Fibroblast of pulmonary artery (primary cell): ENCODE results near the gene SLC35F4.
"Not testable (repeated sequence)": the region's sequence is repeated elsewhere in the genome, so short reads cannot be mapped to it uniquely, and the experiment has no call there.

Source experiments
- DNase-seq: peaks from one replicate; pipeline ENCODE4 v3.0.0-alpha.2; 2010; ENCODE audit warnings: low read depth
- H3K4me3 ChIP-seq: replicated peaks from 2 replicates; pipeline ENCODE4 v1.5.1; 2011; ENCODE audit warnings: low read depth, mild to moderate bottlenecking, control low read depth, low read length, moderate library complexity
- TF ChIP-seq, protein P1 (sequence below): IDR thresholded peaks from 2 replicates; pipeline ENCODE4 v1.5.1; 2011; ENCODE audit warnings: mild to moderate bottlenecking, control low read depth, low read length, inconsistent platforms; ENCODE audit errors: missing control alignments

SLC35F4 gene

DNA sequence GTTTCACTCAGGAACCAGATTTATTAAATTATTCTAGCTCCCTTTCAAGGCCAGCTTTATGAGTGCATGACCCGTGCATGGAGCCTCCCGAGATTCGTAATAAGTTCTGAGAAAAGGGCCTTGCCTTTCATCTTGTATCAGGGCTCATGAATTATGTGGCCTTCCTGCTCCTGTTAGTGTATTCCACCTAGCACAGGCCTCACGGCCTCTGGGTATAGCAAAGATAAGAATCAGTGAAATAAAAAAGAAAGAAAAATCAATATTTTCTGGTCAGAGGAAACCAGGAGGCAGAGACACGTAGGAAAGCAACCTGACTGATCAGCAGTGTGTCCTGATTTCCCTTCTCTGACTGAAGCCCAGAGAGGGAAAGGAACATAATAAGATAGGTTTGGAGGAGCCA lies 111.4 kb downstream of the SLC35F4 start:
- no peak for DNase-seq
- TF ChIP-seq, protein P1, sequence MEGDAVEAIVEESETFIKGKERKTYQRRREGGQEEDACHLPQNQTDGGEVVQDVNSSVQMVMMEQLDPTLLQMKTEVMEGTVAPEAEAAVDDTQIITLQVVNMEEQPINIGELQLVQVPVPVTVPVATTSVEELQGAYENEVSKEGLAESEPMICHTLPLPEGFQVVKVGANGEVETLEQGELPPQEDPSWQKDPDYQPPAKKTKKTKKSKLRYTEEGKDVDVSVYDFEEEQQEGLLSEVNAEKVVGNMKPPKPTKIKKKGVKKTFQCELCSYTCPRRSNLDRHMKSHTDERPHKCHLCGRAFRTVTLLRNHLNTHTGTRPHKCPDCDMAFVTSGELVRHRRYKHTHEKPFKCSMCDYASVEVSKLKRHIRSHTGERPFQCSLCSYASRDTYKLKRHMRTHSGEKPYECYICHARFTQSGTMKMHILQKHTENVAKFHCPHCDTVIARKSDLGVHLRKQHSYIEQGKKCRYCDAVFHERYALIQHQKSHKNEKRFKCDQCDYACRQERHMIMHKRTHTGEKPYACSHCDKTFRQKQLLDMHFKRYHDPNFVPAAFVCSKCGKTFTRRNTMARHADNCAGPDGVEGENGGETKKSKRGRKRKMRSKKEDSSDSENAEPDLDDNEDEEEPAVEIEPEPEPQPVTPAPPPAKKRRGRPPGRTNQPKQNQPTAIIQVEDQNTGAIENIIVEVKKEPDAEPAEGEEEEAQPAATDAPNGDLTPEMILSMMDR: no peak
- no peak overlapping the region for H3K4me3 ChIP-seq

DNA sequence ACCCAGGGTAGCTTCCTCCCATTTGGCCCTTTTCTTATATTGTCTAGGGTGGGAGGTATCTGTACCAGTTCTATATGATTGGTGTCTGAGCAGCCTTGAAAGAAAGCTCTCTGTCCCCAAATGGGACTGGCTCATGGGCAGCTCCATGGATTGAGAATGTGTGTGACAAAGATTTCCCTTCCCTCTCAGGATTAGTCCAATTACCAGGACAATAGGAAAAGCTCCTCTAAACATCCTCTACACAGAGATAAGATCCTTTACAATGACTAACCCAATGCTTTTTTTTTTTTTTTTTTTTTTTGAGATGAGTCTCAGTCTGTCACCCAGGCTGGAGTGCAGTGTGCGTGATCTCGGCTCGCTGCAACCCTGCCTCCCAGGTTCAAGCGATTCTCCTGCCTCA lies 112.1 kb downstream of the SLC35F4 start:
- TF ChIP-seq, protein P1: no peak
- no peak for DNase-seq

DNA sequence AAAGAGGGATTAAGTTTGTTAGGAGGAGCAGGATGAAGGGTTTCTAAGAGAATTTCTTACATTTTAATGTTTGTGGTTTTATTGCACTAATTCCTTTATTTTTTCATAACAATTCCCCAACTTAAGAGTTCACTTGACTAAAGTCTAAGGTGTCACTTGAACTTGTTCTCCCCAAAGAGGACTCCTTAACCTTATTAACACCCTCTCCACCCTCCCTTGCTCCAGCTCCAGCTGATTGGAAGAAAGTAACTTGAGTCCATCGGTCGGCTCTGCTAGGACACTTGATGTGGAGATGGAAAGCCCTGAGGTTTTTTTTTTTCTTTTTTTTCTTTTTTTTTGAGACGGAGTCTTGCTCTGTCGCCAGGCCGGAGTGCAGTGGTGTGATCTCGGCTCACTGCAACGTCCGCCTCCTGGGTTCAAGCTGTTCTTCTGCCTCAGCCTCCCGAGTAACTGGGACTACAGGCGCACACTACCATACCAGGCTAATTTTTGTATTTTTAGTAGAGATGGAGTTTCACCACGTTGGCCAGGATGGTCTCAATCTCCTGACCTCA lies 113.7 kb downstream of the SLC35F4 start:
- not testable (repeated sequence) for DNase-seq, H3K4me3 ChIP-seq

More for the DNA sequence above, 112.1 kb downstream of the SLC35F4 start:
- no peak overlapping the region for H3K4me3 ChIP-seq

DNA sequence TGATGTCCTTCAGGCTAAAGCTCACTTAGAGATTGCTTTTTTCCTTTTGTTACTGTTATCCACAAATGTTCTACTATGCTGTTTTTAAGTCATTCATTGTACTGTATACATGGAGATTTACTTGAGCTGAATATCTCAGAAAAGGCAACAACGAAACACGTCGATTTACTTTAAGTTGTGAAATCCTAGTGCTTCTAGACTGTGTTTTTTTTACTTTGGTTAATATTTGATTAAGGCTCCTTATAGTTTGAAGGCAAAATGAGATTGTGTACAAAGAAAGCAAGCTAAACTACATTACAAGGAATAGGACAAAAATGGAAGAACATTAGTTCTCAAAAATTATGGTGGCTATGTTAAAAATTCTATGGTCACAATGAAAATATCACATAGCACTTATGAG lies 114.5 kb downstream of the SLC35F4 start:
- TF ChIP-seq, protein P1: no peak
- H3K4me3 ChIP-seq: no peak overlapping the region
- no peak for DNase-seq

DNA sequence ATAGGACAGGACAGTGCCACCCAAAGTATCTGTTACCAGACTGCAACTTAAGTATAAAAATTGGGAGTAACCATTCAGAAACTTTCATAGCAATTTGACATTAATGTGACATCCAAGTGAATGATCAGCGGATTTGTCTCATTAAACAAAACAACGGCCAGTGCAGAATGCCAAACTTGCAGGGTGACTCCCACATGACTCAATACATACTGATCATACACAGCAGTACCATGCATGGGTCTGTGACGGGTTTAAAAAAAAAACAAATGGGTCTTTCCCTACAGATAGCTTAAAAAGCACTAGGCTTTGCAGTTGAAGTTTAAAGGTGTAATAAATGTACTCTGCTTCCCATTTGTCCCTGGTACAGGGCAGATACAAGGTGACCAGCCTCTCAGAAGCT lies 116.6 kb downstream of the SLC35F4 start:
- peak; percentile 53 for DNase-seq
- H3K4me3 ChIP-seq: no peak overlapping the region
- TF ChIP-seq, protein P1: no peak

DNA sequence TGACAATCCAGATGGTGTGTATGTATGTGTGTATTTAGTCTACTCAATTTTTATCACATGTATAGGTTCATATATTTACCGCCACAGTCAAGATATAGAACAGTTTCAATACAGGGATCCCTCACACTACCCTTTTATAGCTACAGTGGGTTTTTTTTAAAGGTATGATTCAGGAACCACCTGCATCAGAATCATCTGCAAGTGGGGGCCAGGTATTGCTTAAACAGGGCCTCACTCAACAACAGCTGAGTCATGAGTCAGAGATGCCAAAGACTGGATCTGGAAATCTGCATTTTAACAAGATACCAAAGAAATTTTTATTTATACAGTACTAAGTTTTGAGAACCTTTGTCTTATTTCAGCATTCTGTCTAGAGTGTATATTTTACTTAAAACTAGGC lies 117.6 kb downstream of the SLC35F4 start:
- no peak overlapping the region for H3K4me3 ChIP-seq
- TF ChIP-seq, protein P1: no peak
- peak; percentile 3 for DNase-seq

DNA sequence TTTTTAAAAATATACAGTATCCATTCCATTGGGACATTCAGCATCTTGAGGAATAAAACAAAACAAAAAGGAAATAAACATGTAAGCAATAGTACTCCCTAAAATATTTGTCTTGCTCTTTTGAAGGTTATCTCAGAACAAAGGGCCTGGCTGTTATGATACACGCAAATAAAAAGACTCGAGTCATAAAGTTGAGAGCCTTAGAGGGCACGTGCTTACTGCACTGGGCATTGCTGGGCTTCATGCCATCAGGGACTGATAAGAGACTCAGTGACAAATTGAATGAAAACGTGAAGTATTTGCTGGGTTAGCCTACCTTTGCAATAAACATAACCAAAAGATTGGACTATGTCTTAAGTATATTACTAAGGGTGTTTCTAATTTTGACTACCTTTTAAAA lies 118.9 kb downstream of the SLC35F4 start:
- TF ChIP-seq, protein P1: no peak
- no peak overlapping the region for H3K4me3 ChIP-seq
- peak; percentile 78 for DNase-seq

DNA sequence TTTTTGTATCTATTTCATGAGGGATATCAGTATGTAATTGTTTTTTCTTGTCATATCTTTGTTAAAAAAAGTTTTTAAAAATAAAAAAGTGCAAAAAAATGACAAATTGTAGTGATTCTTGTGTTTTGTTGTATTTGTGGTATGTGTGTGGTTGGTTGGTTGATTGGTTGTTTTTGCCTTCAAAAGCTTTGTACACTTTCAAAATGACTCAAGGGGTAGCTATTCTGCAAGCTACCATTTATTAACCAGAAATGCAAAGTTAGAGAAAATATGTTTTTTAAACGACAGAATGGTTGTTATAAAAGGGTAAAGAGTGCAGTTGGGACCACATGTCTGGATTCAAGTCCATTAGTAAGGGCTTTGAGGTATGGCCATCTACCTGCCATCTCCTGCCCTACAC lies 119.3 kb downstream of the SLC35F4 start:
- H3K4me3 ChIP-seq: no peak overlapping the region
- peak; percentile 11 for DNase-seq
- TF ChIP-seq, protein P1: no peak
